Measurements from ENCODE around the gene TBC1D22A. TPM values are rescaled to one million over a fixed set of nuclear protein-coding genes. Genes with fewer than 3 reads are reported as not detected.

The TBC1D22A gene
- total and polyA plus RNA-seq, 10 of the 15 experiments (the other 5 are each of a cell fraction or from before 2014, with no cell fraction given): 0.63 to 44.7 (median 27.4) TPM

- Histone ChIP-seq H4K20me1 (ENCODE audit: control insufficient read depth, insufficient read depth) (no peaks in the 10 kb centered on the region), H2AFZ (ENCODE audit: control insufficient read depth, low read depth, low read length) (no peak overlapping the region), H3K4me2 (ENCODE audit: control insufficient read depth, insufficient read depth) (no peak overlapping the region), H3K9ac (ENCODE audit: control insufficient read depth, insufficient read depth, low read length) (no peak overlapping the region), H3K79me2 (ENCODE audit: control insufficient read depth, insufficient read depth, low read length) (no peaks in the 10 kb centered on the region), H3K9me3 (replicated peaks; ENCODE audit: control insufficient read depth, insufficient read depth, low read length) (no peaks in the 10 kb centered on the region), H3K27ac (ENCODE audit: control insufficient read depth, insufficient read depth) (no peak overlapping the region), H3K4me3 (no peak overlapping the region), H3K27me3 (replicated peaks in 1 of 2; ENCODE audit: control insufficient read depth in 2 of 2, insufficient read depth in 2 of 2, low read length in 1 of 2) (no peaks in the 10 kb centered on the region), H3K4me1 (ENCODE audit: control insufficient read depth, insufficient read depth, low read length) (peaks cover under 1% of the 10 kb centered on the region; the same call in 1 of the 2 replicates), H3K36me3 (ENCODE audit: control insufficient read depth in 2 of 2, insufficient read depth in 2 of 2, low read length in 1 of 2) (peaks cover 16 to 18% of the 10 kb centered on the region in 2 experiments)
- BruUV-seq (replicated peaks): no TSS peak
- FAIRE-seq (no peak), DNase-seq (ENCODE audit: low read depth, low spot score) (no peak), ATAC-seq (no peak)
- intact Hi-C loops (cut with micrococcal nuclease; ENCODE audit: unreplicated experiment): no loop called here
- in situ Hi-C loops (cut with MboI): no loop called here
- WGBS (ENCODE audit: insufficient coverage, insufficient replicate concordance, low lambda C conversion rate, missing lambda C conversion rate): 91% methylated on average over 11 of the region's 11 CpGs
- ChIA-PET SMC1A (ENCODE audit: uncharacterized antibody, unreplicated experiment) (no interaction called here), POLR2A (no interaction called here), RAD21 (ENCODE audit: unreplicated experiment) (no interaction called here), CTCF (no interaction called here)
- TF ChIP-seq SRF (IDR thresholded peaks at IDR 0.05; ENCODE audit: low read depth in 2 of 2, low read length in 2 of 2) (no peak), PAX8 (IDR thresholded peaks at IDR 0.05) (no peak), IKZF1 (conservative IDR thresholded peaks at IDR 0.05) (no peak), RB1 (IDR thresholded peaks at IDR 0.05; ENCODE audit: borderline replicate concordance) (no peak), JUNB (IDR thresholded peaks at IDR 0.05) (no peak), PML (IDR thresholded peaks at IDR 0.05; ENCODE audit: low read length) (no peak), NR2C2 (IDR thresholded peaks at IDR 0.05; ENCODE audit: borderline replicate concordance, control insufficient read depth, insufficient read length, low read depth) (no peak), ZNF592 (IDR thresholded peaks at IDR 0.05) (no peak), SPI1 (IDR thresholded peaks at IDR 0.05; ENCODE audit: borderline replicate concordance, insufficient read depth, low read depth, low read length) (no peak), CBX3 (IDR thresholded peaks at IDR 0.05; ENCODE audit: borderline replicate concordance, low read depth) (no peak), SREBF2 (IDR thresholded peaks at IDR 0.05; ENCODE audit: low read length) (no peak), SMARCA5 (IDR thresholded peaks at IDR 0.05) (no peak), TCF7 (IDR thresholded peaks at IDR 0.05; ENCODE audit: borderline replicate concordance) (no peak), E2F8 (IDR thresholded peaks at IDR 0.05; ENCODE audit: low read depth, partially characterized antibody) (no peak)
Measured at GRCh38 chr22:46994265-46994664, 231.8 kb downstream of the TBC1D22A start.

Measured in GM12878 (cell line).